ENCODE data around the gene PIK3R2.
"Not testable (repeated sequence)": the region's sequence is repeated elsewhere in the genome, so short reads cannot be mapped to it uniquely, and the experiment has no call there.

Gene PIK3R2

DNA sequence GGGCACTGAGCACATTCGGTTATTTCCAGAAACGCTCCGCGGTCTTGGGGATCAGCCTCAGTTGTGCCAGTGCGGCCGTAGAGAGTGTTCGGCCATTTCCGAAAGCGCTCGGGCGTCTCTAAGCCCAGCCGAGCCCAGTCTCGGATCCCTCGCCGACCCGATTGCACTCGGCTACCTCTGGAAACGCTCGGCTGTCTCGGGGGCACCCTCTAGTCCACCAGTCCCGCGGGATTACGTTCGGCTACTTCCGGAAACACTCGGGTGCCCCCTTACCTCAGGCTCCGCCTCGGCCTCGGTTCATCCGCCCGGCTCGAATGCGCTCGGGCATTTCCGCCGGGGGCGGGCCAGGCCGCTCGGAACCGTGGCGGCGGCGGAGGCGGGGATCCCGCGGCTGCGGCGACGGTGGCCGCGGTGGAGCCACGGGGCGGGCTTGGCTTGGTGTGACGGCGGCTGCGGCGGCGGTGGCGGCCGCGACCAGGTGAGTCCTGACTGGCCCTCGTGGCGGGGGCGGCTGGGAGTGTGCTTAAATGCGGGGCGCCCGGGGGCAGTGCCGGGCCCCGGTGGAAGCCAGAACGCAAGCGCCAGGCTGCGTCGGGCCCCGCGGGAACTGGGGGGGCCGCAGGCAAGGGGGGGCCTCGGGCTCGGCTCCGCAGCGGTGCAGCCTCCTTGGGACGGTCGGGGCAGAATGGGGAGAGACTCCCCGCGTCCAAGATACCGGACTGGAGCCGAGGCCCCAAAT lies at the start of gene PIK3R2:
Gene PIK3R2, plus strand, starts transcription at position 347 of the 739 bp plus-strand sequence. CDS start 2,717 bp downstream, outside the sequence.
- peak; percentile 97 to 99 (median 99) for DNase-seq (ENCODE audit: low read depth in 3 of 3)

DNA sequence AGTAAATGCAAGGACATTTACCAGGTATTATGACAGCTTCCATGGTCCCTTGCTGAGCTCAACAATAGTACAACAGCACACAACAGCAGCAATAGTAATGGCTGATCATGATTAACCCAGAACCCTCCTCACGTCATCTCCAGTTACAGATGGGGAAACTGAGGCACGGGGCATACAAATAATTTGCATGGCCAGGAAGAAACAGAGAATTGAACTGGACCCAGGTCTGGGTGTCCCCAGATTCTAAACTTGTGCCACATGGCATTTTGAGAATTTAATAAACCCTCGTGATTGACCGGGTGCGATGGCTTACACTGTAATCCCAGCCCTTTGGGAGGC lies 48.2 kb upstream of the PIK3R2 start:
- no peak for DNase-seq (ENCODE audit: low read depth in 3 of 3)

DNA sequence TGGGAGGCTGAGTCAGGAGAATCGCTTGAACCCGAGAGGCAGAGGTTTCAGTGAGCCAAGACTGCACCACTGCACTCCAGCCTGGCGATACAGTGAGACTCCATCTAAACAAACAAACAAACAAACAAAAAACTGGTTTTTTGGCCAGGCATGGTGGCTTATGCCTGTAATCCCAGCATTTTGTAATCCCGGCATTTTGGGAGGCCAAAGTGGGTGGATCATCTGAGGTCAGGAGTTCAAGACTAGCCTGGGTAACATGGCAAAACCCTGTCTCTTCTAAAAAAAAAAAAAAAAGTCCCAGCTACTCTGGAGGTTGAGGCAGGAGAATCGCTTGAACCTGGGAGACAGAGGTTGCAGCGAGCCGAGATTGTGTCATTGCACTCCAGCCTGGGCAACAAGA lies 47.7 kb upstream of the PIK3R2 start:
- not testable (repeated sequence) for DNase-seq (ENCODE audit: low read depth in 3 of 3)

DNA sequence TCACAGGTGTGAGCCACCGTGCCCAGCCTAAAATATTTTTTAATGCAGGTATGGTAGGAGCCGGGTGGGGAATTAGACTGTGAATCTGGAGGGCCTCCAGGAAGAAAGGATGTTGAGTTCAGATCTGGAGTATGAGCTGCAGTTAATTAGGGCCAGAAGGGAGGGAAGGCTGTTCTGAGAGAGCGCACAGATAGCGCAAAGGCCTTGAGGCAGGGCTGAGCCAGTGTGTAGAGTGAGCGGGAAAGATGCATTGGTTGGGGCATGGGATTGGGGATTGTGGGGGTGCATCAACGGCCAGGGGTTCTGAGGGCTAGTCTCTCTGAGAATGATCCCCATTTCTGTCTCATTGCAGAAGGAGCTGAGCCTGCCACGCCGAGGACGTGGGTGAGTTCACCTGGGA lies 45.7 kb upstream of the PIK3R2 start:
- no peak for DNase-seq (ENCODE audit: low read depth in 3 of 3)

DNA sequence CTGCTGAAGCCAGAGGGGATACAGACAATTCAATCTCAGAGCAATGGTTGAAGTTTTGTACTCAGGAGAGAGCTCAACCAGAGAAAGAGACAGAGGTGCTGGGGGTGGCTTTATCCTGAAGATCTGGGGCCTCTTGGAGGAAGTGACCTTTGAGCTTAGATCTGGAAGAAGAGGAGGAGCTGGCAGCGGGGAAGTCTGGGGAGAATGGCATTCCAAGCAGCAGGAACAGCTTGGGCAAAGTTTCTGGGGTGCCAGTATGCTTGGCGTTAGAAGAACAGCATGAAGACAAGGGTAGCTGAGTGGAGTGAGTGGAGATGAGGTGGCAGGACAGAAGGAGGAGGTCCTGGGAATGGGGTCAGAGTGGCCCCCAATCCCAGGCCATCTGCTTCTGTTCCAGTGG lies 44.1 kb upstream of the PIK3R2 start:
- no peak for DNase-seq (ENCODE audit: low read depth in 3 of 3)

DNA sequence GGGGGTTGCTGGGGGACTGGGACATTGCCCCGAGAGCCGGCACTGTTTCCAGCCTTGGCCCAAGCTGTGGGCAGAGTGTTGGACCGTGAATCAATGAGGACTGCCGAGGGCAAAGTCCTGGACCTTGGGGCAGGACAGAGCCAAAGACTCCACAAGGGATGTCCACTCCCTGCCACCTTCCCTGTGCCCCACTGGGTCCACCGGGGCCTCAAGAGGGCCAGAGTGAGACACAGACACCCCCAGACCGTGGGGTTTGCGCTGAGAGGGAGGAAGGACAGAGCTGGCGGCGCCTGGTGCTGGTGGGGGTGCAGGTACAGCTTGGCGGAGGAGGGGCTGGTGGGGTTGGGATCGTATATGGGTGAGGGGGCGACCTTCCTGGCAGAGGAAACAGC lies 43.6 kb upstream of the PIK3R2 start:
- no peak for DNase-seq (ENCODE audit: low read depth in 3 of 3)

DNA sequence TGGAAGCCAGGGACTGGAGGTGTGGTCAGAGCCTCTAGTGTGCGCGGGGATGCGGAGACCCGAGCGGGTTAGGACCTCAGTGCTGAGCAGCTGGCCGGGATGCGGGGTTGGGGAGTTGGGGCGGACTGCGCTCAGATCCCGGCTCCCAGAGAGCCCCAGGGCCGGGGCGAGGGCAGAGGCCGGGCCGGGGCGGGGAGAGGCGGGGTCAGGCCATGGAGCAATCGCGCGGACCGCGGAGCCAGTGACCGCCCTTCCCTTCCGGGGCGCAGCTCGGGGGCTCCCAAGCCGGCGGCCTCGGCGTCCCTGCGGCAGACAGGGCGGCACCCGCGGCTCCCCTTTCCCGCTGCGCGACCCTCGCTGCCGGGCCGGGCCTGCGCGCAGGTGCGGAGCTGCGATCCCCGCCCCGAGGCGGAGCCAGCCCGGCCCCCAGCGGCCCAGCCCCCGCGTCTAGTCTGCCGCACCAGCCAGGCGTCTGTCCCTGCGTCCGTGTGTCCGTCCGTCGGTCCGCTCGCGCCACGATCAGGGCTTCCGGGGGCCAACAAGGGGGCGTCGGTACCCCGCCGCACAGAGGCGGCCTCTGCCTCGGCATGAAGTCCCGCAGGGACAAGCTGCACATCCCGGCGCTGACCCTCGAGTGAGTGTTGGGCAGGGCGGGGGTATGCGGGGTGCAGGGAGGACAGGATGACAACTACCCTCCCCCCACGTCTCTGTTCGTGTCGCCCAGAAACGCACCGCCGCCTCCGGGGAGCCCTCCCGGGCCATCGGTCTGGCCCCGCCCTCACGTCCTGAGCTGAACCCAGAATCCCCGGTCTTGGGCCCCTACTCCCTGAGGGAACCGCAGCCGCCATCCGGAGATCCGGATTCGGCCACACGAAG lies 43.0 kb upstream of the PIK3R2 start:
- peak in 1 of 3 experiments; percentile 57 for DNase-seq (ENCODE audit: low read depth in 3 of 3)

DNA sequence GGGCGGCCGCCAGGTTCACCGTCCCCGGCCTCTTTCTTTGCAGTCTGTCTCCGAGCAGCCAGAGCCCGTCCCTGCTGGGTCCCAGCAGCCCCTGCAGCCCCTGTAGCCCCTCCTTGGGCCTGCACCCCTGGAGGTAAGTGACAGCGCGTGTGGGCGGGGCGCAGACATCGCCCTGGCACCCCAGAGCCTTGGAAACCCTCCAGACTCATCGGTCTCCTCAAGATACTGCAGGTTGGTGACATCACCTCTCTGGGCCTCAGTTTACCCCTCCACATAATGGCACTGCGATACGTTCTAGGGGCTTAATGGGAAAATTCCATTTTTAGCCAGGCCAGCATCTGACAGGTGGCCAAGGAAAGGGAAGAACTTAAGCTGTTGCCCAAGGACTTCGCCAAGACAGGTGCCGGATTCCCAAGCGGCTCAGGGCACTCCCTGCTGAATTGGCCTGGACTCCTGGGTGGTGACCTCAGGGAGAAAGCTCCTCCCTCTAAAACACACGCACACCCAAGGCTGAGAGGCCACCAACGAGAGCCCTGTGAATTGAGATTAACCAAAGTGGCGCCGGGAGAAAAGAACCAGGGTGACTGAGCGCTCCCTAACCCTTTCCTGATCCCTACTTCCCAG lies 42.2 kb upstream of the PIK3R2 start:
- no peak for DNase-seq (ENCODE audit: low read depth in 3 of 3)

DNA sequence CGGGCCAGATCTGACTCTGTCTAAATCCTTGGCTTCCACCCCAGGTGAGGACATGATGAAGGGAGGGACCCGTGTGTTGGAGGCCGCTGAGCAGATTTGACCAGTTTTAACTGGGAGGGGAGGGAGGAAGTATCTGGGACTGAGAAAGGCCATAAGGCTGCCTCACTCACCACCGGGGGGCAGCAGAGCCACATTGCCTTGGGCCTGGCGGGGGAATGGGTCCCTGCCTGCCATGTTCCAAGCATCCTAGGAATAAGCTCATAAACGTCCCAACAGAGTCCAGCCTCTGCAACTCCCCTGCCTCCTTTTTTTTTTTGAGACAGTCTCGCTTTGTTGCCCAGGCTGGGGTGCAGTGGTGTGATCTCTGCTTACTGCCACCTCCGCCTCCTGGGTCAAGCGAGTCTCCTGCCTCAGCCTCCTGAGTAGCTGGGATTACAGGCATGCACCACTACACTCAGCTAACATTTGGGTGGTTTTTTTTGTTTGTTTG lies 39.9 kb upstream of the PIK3R2 start:
- peak; percentile 58 to 72 (median 69) for DNase-seq (ENCODE audit: low read depth in 3 of 3)

DNA sequence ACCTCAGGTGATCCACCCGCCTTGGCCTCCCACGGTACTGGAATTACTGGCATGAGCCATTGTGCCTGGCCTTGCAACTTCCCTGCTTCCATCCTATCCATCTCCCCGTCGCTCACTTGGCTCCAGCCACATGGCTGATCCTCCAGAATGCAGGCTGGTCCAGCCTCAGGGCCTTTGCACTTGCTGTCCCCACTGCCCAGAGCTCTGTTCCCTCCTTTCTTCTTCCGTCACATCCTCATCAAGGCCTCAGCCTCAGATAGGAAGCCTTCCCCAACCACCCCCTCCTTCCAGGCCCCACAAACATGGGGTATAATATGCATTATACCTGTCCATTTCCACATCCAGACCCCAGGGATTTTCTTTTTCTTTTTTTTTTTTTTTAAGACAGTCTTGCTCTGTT lies 39.1 kb upstream of the PIK3R2 start:
- DNase-seq (ENCODE audit: low read depth in 3 of 3) = no peak

DNA sequence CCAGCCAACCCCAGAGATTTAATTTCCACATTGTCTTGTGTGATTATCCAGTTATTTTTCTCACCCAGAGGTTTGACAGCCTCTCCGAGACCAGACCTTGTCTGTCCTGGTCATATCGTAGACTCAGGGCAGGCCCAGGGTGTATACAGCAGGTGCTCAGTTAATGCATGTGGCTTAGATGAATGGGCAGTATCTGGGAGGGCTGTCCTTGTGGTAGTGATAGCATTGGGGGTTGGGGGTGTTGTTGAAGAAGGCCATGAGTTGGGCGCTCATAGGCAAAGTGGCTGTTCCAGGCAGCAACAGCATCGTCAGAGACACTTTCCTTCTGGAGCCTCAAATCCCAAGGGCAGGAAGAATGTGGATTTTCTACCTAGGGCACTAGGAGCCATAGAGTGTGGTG lies 38.5 kb upstream of the PIK3R2 start:
- DNase-seq (ENCODE audit: low read depth in 3 of 3) = no peak

DNA sequence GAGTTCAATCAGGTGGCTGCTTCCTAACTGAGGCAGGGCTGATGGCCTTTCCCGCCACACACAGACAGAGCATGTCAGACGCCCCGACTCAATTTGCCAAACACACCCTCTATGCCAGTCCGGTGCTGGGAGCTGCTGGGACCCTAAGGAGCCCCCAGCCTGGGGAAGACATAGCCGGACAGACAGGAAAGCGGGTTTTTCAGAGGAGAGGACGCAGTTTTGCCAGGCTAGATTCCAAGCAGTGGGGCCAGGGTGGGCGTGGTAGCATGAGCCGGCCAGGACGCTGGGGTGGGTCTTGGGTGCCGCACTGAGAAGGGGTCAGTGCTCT lies 35.6 kb upstream of the PIK3R2 start:
- no peak for DNase-seq (ENCODE audit: low read depth in 3 of 3)

DNA sequence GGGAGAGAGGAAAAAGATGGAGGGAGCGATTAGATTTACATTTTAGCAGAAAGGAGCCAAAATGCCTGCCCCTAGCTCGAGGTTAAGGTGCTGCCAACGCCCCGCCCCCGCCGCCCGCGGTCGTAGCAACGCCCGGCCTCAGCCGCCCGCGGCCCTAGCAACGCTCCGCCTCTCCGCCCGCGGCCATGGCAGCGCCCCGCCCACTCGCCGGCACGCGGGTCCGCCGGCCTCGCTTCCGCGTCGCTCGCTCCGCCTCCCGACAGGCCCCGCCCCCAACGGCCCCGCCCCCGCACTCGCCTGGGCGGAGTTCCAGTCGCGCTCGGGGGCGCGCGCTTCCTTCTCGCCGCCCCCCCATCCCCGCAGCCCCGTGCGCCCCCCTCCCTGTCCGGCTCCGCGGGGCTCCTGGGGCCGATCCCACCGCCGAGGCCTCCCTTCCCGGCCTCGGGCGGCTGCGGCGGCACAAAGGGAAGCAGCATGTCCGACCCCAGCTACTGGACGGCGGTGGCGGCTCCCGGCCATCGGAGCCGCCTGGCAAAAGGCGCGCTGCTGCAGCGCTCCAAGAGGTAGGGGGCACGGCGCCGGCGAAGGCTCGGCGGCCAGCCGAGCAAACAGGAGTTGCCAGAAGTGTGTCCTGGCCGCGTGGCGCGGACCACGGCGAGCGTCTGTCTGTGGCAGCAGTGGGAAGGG lies 35.1 kb upstream of the PIK3R2 start:
- DNase-seq (ENCODE audit: low read depth in 3 of 3) = peak; percentile 93 to 95 (median 95)

DNA sequence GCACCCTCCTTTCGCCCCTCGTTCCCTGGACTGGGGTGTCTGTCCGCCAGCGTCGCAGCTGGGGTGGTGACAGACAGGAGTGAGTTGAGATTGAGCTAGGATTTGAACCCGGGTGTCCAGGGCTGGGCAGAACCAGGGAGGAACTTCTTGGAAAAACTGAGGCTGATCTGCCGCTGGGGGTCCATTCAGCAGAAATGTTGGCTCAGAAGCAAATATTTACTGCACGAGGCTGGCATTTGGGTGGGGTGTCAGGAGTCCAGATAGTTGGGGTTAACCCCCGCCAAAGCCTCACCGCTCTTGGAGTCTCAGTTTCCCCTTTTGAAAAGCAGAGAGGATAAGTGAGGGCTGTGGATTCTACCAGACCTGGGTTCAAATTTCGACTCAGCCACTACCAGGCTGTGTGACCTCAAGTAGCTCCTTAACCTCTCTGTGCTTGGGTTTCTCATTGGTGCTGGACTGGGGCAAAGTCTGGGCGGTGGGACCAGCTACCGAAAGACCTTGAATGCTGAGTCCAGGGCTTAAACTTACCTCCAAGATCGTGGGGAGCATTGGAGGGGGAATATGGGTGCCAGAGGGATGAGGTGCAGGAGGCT lies 34.4 kb upstream of the PIK3R2 start:
- no peak for DNase-seq (ENCODE audit: low read depth in 3 of 3)

DNA sequence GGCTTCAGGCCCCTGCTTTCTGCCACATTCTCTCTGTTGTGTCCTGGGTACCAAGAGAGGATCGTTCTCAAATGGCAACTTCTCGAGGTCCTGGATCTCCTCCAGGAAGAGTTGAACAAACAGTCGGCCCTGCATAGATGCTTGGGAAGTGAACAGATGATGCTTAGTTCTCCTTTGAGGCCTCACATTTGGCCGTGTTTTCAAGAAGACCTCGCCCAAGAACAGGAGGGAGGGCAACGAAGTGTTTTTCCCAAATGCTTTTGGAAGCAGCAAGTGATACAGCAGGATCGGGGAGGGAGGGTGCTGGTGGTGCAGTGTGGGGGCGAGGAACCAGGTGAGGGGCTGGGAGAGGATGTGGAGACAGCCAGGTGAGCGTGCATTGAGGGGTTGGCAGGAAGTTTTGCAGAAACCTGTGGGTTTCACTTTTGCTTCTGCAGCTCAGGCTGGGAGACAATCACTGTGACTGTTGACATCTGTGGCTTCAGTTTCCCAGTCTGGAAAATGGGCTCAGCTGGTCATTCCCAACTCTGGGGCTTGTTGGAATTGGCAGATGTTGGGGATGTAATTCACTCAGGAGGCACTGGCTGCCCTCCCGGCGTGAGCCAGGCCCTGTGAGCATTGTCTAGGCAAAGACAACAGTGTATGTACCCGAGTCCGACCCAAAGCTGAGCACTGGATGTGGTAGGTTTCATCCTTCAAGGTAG lies 33.8 kb upstream of the PIK3R2 start:
- peak in 1 of 3 experiments; percentile 21 for DNase-seq (ENCODE audit: low read depth in 3 of 3)

DNA sequence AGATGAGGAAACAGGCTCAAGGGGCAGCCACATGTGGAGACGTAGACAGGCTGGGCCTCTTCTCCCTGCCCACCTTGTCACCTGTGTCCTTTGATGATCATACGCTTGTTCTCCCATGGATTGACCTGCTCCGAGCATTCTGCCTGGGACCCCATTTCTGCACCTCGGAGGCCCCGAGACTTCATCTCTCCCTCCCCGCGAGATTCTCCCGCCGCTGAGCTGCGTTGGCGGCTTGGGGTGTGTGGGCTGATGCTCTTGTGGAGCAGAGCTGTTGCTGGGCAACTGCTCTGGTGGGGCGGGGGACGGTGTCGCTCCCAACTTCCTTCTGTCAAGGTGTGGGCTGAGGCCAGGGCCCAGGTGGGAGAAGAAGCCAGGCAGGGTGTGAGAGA lies 33.3 kb upstream of the PIK3R2 start:
- peak in 2 of 3 experiments; percentile 53 to 62 for DNase-seq (ENCODE audit: low read depth in 3 of 3)

DNA sequence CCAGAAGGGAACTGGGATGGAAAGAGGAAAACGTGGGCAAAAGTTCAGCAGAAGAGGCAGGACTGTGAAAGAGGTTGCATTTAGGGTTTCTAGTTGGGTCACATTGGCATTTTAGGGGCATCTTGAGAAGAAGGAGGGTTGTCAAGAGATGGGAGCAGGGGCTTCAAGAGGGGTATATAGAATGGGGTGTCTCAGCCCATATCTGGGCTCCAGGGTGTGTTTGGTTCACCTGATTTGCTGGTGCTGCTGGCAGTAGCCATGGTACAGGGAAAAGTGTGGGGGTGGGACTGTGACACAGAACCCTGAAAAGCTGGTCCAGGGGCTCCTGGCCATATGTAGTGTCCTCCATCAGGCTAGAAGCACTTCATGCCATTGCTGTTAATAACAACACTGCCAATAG lies 32.8 kb upstream of the PIK3R2 start:
- DNase-seq (ENCODE audit: low read depth in 3 of 3) = no peak

DNA sequence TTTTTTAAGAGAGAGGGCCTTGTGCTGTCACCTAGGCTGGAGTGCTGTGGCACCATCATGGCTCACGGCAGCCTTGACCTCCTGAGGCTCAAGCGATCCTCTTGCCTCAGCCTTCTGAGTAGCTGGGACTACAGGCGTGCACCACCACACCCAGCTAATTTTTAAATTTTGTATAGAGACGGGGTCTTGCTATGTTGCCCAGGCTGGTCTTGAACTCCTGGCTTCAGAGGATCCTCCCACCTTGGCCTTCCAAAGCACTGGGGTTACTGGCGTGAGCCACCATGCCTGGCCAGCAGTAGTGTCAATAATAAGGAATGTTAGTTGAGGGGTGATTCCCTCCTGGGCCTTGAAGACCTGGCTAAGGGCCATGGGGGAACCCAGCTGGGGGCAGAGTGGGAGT lies 31.8 kb upstream of the PIK3R2 start:
- no peak for DNase-seq (ENCODE audit: low read depth in 3 of 3)

DNA sequence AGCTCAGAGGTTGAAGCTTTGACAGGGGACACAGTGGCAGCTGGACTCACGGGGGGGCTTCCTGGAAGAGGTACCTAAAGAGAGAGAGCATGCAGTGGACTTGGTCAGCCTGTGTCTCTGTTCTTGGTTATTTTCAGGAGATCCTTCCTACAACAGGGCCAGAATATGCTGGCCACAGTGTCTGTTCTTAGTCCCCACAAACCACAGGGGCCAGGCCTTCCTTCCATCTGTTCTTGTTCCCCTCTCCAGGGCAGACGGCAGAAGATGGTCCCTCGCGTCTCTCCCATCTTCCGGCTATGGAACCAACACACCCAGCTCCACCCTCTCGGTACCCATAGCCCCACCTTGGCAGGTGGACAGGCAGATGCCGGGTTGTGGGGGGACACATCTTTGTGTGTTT lies 30.5 kb upstream of the PIK3R2 start:
- no peak for DNase-seq (ENCODE audit: low read depth in 3 of 3)

DNA sequence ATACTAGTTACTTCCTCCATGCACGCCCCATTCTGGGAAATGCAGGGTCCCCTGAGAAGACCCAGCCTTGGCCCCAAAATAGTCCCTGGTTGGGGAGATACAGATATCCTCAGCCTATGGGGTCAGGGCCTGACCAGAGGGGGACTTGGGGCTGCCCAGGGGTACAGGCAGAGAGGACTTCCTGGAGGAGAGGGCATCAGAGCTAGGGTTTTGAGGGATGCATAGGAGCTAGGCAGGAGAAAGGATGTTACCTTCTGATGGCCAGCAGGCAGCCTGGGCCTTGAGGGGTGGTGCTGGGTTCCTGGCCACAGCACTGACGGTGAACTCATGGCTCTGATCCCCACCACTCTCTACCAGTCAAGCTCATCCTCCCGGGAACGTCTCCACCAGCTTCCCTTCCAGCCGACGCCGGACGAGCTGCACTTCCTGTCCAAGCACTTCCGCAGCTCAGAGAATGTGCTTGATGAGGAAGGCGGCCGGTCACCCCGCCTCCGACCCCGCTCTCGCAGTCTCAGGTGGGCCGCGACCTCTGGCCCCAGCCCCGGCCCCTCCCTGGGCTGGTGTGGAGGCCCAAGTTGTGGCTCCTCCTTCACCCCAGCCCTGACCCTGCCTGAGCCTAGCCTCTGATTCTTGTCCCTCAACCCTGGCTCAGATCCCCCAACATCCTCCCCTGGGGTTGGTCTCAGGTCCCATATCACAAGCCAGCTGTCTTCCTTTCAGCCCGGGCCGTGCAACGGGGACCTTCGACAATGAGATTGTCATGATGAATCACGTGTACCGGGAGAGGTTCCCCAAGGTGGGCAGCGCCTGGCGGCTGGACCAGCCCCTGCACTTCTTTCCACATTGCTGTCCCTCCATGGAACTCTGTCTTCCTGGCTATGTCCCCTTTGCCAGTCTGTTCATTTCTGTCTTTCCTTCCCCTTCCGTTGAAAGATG lies 29.8 kb upstream of the PIK3R2 start:
- DNase-seq (ENCODE audit: low read depth in 3 of 3) = no peak
